Activated naive CD8-positive, alpha-beta T cell treated with anti-CD3 and anti-CD28 coated beads, Interleukin-2, amount 50 U/mL, for 24 hours (primary cell): ENCODE data around the gene GNAL.
A peak's percentile ranks its signal among the peaks of the same experiment; 100 is the strongest.

Source experiments
- ATAC-seq: fragments of 150-1000 bp; cut with Tn5 transposase; one replicate; pipeline ENCODE4 v1.10.0; 2021
- DNase-seq: peaks from one replicate; pipeline ENCODE4 v3.0.0; 2021
- H3K27ac Mint-ChIP-seq: one replicate; pipeline ENCODE4 v1.8.0; 2021; ENCODE audit warnings: mild to moderate bottlenecking, mixed read lengths
- H3K27me3 Mint-ChIP-seq: one replicate; pipeline ENCODE4 v1.8.0; 2021; ENCODE audit warnings: mixed read lengths
- H3K36me3 Mint-ChIP-seq: one replicate; pipeline ENCODE4 v1.8.0; 2021; ENCODE audit warnings: low read depth, mixed read lengths
- H3K4me1 Mint-ChIP-seq: one replicate; pipeline ENCODE4 v1.8.0; 2021; ENCODE audit warnings: mixed read lengths
- H3K4me3 Mint-ChIP-seq: one replicate; pipeline ENCODE4 v1.8.0; 2021; ENCODE audit warnings: mild to moderate bottlenecking, moderate library complexity, mixed read lengths
- H3K9me3 Mint-ChIP-seq: one replicate; pipeline ENCODE4 v1.8.0; 2021; ENCODE audit warnings: mixed read lengths

Gene GNAL

GRCh38 chr18:11860594-11861450, 171.8 kb downstream of the GNAL start:
- Mint-ChIP-seq H3K27me3 (peaks cover 2% of the 10 kb centered on the region), H3K36me3 (no peaks in the 10 kb centered on the region), H3K9me3 (no peaks in the 10 kb centered on the region), H3K4me1 (peaks cover 13% of the 10 kb centered on the region), H3K27ac (no peak overlapping the region), H3K4me3 (no peak overlapping the region)
- no peak for ATAC-seq
- DNase-seq = no peak

- no peak for ATAC-seq
- no peak for DNase-seq
- H3K27ac Mint-ChIP-seq = no peak overlapping the region
- no peaks in the 10 kb centered on the region for H3K36me3 Mint-ChIP-seq
- peaks cover 13% of the 10 kb centered on the region for H3K4me1 Mint-ChIP-seq
- H3K27me3 Mint-ChIP-seq = peaks cover 2% of the 10 kb centered on the region
- H3K4me3 Mint-ChIP-seq = no peak overlapping the region
- no peaks in the 10 kb centered on the region for H3K9me3 Mint-ChIP-seq
Observed at GRCh38 chr18:11861583-11862288, 172.7 kb downstream of the GNAL start.

- ATAC-seq (no peak), DNase-seq (no peak)
- no peaks in the 10 kb centered on the region for H3K9me3 Mint-ChIP-seq
- no peaks in the 10 kb centered on the region for H3K36me3 Mint-ChIP-seq
- H3K27me3 Mint-ChIP-seq = peaks cover 4% of the 10 kb centered on the region
- H3K4me1 Mint-ChIP-seq = peaks cover 13% of the 10 kb centered on the region
- no peak overlapping the region for H3K4me3 Mint-ChIP-seq
- no peak overlapping the region for H3K27ac Mint-ChIP-seq
Observed at GRCh38 chr18:11862468-11863137, 173.5 kb downstream of the GNAL start.

- no peak for ATAC-seq
- H3K4me3 Mint-ChIP-seq = no peak overlapping the region
- H3K27me3 Mint-ChIP-seq = peaks cover 5% of the 10 kb centered on the region
- no peak for DNase-seq
- H3K27ac Mint-ChIP-seq = no peak overlapping the region
- H3K4me1 Mint-ChIP-seq = peaks cover 13% of the 10 kb centered on the region
- no peaks in the 10 kb centered on the region for H3K9me3 Mint-ChIP-seq
- H3K36me3 Mint-ChIP-seq = no peaks in the 10 kb centered on the region
Observed at GRCh38 chr18:11864471-11864870, 175.4 kb downstream of the GNAL start.

- Mint-ChIP-seq H3K4me1 (peaks cover 9% of the 10 kb centered on the region), H3K27ac (no peak overlapping the region), H3K4me3 (no peak overlapping the region), H3K27me3 (peaks cover 5% of the 10 kb centered on the region), H3K36me3 (no peaks in the 10 kb centered on the region), H3K9me3 (no peaks in the 10 kb centered on the region)
- ATAC-seq (no peak), DNase-seq (no peak)
Observed at GRCh38 chr18:11865071-11865470, 176.0 kb downstream of the GNAL start.

- no peak overlapping the region for H3K27ac Mint-ChIP-seq
- H3K36me3 Mint-ChIP-seq = no peaks in the 10 kb centered on the region
- peaks cover 5% of the 10 kb centered on the region for H3K27me3 Mint-ChIP-seq
- ATAC-seq (no peak), DNase-seq (no peak)
- H3K9me3 Mint-ChIP-seq = no peaks in the 10 kb centered on the region
- peaks cover 3% of the 10 kb centered on the region for H3K4me1 Mint-ChIP-seq
- no peak overlapping the region for H3K4me3 Mint-ChIP-seq
Observed at GRCh38 chr18:11866329-11866728, 177.3 kb downstream of the GNAL start.

- peaks cover 5% of the 10 kb centered on the region for H3K27me3 Mint-ChIP-seq
- ATAC-seq = no peak
- no peak overlapping the region for H3K4me3 Mint-ChIP-seq
- no peak overlapping the region for H3K27ac Mint-ChIP-seq
- H3K9me3 Mint-ChIP-seq = no peaks in the 10 kb centered on the region
- H3K4me1 Mint-ChIP-seq = peaks cover 3% of the 10 kb centered on the region
- no peaks in the 10 kb centered on the region for H3K36me3 Mint-ChIP-seq
- DNase-seq = no peak
Observed at GRCh38 chr18:11866764-11867163, 177.7 kb downstream of the GNAL start.

- H3K4me1 Mint-ChIP-seq = peaks cover 1% of the 10 kb centered on the region
- H3K4me3 Mint-ChIP-seq = no peak overlapping the region
- H3K27ac Mint-ChIP-seq = no peak overlapping the region
- H3K27me3 Mint-ChIP-seq = peaks cover 8% of the 10 kb centered on the region
- DNase-seq (no peak), ATAC-seq (no peak)
- H3K36me3 Mint-ChIP-seq = no peaks in the 10 kb centered on the region
- no peaks in the 10 kb centered on the region for H3K9me3 Mint-ChIP-seq
Observed at GRCh38 chr18:11868230-11868629, 179.2 kb downstream of the GNAL start.

GRCh38 chr18:11871501-11871900, 182.4 kb downstream of the GNAL start:
- DNase-seq = no peak
- no peak for ATAC-seq
- Mint-ChIP-seq H3K4me1 (peaks cover 1% of the 10 kb centered on the region), H3K36me3 (peaks cover 2% of the 10 kb centered on the region), H3K27ac (no peak overlapping the region), H3K4me3 (no peak overlapping the region), H3K27me3 (peaks cover 6% of the 10 kb centered on the region), H3K9me3 (no peaks in the 10 kb centered on the region)

- Mint-ChIP-seq H3K4me3 (no peak overlapping the region), H3K27me3 (peaks cover 4% of the 10 kb centered on the region), H3K9me3 (no peaks in the 10 kb centered on the region), H3K27ac (no peak overlapping the region), H3K4me1 (peaks cover 1% of the 10 kb centered on the region), H3K36me3 (peaks cover 2% of the 10 kb centered on the region)
- ATAC-seq (peak; percentile 54), DNase-seq (no peak)
Observed at GRCh38 chr18:11872479-11873136, 183.5 kb downstream of the GNAL start.

GRCh38 chr18:11873670-11874340, 184.7 kb downstream of the GNAL start:
- ATAC-seq (no peak), DNase-seq (no peak)
- H3K36me3 Mint-ChIP-seq = peaks cover 2% of the 10 kb centered on the region
- H3K4me3 Mint-ChIP-seq = no peak overlapping the region
- no peak overlapping the region for H3K27ac Mint-ChIP-seq
- peaks cover 1% of the 10 kb centered on the region for H3K4me1 Mint-ChIP-seq
- peaks cover 3% of the 10 kb centered on the region for H3K27me3 Mint-ChIP-seq
- no peaks in the 10 kb centered on the region for H3K9me3 Mint-ChIP-seq

- peaks cover 2% of the 10 kb centered on the region for H3K27me3 Mint-ChIP-seq
- no peak for ATAC-seq
- DNase-seq = no peak
- peaks cover 2% of the 10 kb centered on the region for H3K36me3 Mint-ChIP-seq
- H3K27ac Mint-ChIP-seq = no peak overlapping the region
- peaks cover 1% of the 10 kb centered on the region for H3K4me1 Mint-ChIP-seq
- no peak overlapping the region for H3K4me3 Mint-ChIP-seq
- no peaks in the 10 kb centered on the region for H3K9me3 Mint-ChIP-seq
Observed at GRCh38 chr18:11874676-11875075, 185.6 kb downstream of the GNAL start.

- ATAC-seq (no peak), DNase-seq (no peak)
- Mint-ChIP-seq H3K4me1 (no peaks in the 10 kb centered on the region), H3K27me3 (peaks cover under 1% of the 10 kb centered on the region), H3K36me3 (peaks cover 5% of the 10 kb centered on the region), H3K9me3 (no peaks in the 10 kb centered on the region), H3K4me3 (no peak overlapping the region), H3K27ac (no peak overlapping the region)
Observed at GRCh38 chr18:11877497-11878135, 188.6 kb downstream of the GNAL start.
